Upper lobe of left lung (tissue), 4 donors: ENCODE results near the gene MFSD12.

Experiments used
- POLR2A ChIP-seq, 4 donors: fragments of 450-650 bp; IDR thresholded peaks; one replicate each; pipeline ENCODE4 v1.5.1; 2016 to 2017; ENCODE audit warnings: antibody characterized with exemption in 4 of 4, mild to moderate bottlenecking in 2 of 4
- TF ChIP-seq, protein P1 (sequence below), 6 experiments: fragments of 450-650 bp in 4 of 6; fragments of 200-600 bp in 2 of 6; sonication (generic) in 2 of 6; IDR thresholded peaks; one replicate each; pipeline ENCODE4 v1.5.1; 2016 to 2019; ENCODE audit warnings: antibody characterized with exemption in 6 of 6

- TF ChIP-seq, protein P1, sequence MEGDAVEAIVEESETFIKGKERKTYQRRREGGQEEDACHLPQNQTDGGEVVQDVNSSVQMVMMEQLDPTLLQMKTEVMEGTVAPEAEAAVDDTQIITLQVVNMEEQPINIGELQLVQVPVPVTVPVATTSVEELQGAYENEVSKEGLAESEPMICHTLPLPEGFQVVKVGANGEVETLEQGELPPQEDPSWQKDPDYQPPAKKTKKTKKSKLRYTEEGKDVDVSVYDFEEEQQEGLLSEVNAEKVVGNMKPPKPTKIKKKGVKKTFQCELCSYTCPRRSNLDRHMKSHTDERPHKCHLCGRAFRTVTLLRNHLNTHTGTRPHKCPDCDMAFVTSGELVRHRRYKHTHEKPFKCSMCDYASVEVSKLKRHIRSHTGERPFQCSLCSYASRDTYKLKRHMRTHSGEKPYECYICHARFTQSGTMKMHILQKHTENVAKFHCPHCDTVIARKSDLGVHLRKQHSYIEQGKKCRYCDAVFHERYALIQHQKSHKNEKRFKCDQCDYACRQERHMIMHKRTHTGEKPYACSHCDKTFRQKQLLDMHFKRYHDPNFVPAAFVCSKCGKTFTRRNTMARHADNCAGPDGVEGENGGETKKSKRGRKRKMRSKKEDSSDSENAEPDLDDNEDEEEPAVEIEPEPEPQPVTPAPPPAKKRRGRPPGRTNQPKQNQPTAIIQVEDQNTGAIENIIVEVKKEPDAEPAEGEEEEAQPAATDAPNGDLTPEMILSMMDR (IDR thresholded peaks at IDR 0.05): no peak
- no peak for TF ChIP-seq POLR2A (IDR thresholded peaks at IDR 0.05)
Observed at GRCh38 chr19:3518255-3518654, 39.1 kb downstream of the MFSD12 start.
